Embryonic facial prominence (tissue), 1 donor: Measurements from ENCODE around the gene LETM1.

Source experiments
- DNase-seq: peaks from one replicate; pipeline ENCODE4 v3.0.0-alpha.2; 2016; ENCODE audit errors: extremely low spot score

LETM1 gene

DNA sequence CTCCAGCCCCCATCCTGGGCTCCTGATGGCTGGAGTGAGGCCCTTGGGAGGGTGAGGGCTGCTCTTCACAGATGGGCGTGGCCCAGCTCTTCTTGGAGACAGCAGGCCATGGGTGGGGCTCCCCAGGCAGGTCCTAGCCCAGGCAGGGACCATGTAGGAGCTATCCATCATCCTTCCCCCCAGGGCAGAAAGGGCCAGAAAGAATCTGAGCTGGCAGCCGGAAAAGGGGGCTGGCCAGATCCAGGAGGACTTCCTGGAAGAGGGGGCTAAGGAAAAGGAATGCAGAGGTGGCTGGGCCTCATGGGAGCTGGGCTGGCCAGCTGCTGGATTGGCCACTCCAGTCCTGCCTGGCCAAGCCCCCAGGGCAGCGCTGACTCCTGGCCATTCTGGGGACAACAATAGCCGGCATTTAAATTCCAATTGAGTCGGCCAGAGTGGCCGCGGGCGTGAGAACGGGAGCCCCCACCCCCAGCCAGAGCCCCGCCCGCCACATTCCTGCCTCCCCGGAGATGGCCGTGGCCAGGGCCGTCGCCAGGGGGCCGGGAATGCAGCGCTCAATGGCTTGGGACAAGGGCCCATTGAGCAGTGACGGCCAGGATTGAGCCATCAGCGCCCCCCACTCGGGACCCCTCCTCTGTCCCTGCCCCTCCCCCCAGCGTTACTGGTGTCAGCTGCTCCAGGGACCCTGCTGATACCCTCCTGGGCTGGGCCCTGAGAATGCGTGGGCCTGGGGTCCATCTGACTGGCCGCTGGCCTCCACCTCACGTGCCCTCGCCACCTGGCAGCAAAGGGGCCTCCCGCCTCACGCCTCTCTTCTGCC is 77.9 kb downstream of the LETM1 start:
- no peak for DNase-seq

DNA sequence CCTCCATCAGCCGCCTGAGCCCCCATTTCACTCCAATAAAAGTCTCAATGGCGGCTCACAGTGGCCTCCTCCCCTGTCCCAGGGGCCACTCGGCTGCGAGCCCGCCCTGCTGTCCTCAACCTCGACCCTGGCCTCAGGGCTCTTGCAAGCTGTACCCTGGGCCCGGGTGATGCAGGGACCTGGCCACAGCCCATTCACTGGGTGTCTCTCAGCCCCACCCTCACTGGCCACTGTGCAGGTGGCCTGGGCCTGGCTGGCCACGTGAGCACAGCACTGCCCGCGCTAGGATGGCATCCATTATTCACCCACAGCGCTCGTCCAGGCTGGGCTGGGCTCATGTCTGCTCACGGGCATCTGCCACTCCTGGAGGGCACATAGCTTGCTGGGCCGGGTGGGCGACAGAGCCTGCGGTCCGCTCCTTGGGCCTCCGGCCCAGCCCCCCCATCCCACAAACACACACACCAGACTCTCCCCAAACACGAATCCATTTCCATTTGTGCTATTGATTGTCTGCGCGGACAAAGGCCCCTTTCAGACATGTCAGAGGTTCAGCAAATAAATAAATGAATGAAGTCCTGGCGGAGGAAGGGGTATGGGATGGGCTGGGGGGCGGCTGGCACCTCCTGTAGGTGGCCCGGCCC is 79.3 kb downstream of the LETM1 start:
- DNase-seq = no peak

- no peak for DNase-seq
These were observed 80.0 kb downstream of the LETM1 start for GRCh38 chr4:1775731-1776500.

- DNase-seq = no peak
These were observed 82.2 kb downstream of the LETM1 start for GRCh38 chr4:1773754-1774153.

GRCh38 chr4:1772853-1773538 is 83.0 kb downstream of the LETM1 start:
- DNase-seq = no peak

GRCh38 chr4:1771555-1772305 is 84.2 kb downstream of the LETM1 start:
- no peak for DNase-seq

- DNase-seq = no peak
These were observed 85.1 kb downstream of the LETM1 start for GRCh38 chr4:1770791-1771231.

- DNase-seq = no peak
These were observed 85.7 kb downstream of the LETM1 start for GRCh38 chr4:1770245-1770644.

- no peak for DNase-seq
These were observed 86.3 kb downstream of the LETM1 start for GRCh38 chr4:1769692-1770091.

DNA sequence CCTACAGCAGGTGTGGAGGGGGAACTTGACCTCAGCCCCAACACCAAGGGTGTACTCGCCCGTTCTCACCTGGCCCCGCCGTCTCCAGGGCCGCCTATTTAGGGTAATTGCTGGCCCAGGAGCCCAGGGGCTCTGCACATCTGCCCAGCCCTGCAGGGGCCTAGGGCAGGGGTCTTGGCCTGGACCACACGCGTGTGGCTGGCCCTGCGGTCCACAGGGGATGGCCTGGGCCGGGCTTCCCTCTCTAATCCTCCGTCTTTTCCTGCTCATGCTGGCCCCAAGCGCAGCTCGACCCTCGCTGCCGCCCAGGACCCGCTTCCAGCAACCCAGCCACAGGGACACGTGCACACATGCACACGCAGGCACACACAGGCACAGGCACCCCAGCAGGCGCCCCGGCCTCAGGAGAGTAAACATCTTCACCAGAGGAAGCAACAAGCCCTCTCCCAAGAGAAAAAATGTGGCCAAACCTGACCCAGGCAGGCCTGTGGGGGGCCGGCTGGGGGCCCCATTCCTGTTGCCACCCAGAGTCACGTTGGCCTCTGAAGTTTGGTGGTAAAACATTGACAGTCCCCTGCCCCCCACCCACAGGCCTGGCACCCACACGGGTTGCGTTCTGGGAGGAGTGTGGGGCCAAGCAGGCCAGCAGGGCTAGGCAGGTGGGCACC is 87.5 kb downstream of the LETM1 start:
- DNase-seq = no peak

- no peak for DNase-seq
These were observed 88.1 kb downstream of the LETM1 start for GRCh38 chr4:1767770-1768366.

- no peak for DNase-seq
These were observed 88.7 kb downstream of the LETM1 start for GRCh38 chr4:1767061-1767769.

- no peak for DNase-seq
These were observed 89.6 kb downstream of the LETM1 start for GRCh38 chr4:1766106-1767060.

GRCh38 chr4:1765409-1766072 is 90.4 kb downstream of the LETM1 start:
- DNase-seq = no peak

DNA sequence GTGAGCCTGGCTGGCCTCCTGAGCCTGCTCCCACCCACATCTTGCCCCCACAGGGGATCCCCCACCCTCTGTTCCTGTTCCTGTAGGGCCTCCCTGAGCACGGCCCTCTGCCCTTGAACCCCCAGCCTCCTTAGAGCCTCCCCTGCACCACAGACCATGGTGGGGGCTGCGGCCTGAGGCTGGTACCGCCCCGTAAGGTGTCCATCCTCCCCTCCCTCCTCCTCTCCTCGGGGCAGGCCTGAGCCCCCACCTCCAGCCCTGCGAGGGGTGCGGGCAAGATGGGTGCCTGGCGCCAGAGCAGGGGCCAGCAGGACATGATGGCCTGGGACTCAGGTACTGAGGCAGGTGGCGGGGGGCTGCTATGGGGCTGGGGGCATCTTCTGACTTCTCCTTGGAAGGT is 91.3 kb downstream of the LETM1 start:
- DNase-seq = no peak

DNA sequence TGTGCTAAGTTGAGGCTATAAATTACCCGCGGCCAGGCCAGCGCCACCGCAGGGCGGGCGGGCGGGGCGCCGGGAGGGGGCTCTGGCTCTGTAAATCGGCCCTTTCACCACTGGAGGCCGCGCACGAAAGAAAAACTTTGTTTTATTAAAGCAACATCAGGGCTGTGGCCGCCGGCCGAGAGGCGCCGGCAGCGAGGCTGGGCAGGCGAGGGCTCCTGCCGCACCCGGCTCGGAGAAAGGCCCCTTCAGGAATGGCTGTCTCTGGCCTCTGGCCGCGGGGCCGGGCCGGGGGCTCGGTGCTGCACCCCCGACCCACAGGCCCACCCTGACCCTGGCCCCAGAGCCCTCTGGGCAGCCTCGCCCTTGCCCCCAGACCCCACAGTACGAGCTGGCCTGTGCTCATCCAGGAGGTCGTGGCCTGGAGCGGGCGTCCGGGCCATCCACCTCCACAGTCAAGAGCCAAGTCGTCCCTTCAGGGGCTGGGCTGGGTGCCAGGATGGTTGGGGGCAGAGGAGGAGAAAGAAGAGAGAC is 92.3 kb downstream of the LETM1 start:
- DNase-seq = no peak

DNA sequence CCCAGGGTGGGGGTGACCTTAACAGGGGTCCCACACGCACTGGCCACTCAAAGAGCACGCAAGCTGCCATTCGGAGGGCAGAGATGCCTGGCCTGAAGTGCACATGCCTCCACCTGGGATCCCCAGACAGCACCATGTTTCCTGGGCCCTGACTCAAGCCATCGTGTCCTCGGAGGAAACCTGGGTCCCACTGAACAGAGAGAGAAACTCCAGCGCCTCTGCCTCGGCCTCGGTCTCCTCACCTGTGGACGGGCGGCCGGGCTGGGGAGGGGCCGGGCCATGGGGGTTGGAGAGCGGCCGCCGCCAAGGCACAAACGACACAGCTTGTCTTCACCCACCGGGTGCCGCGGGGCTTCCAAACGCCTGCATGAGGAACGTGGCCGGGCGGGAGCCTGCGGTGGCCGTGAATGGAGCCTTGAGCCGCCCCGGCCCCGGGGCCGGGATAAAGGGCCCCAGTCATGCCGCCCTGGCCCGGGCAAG is 92.8 kb downstream of the LETM1 start:
- DNase-seq = no peak
